NCI-H1436 treated with DMSO at 0.1 percent for 48 hours (cell line): ENCODE measurements around the gene AK3.
"Not testable (repeated sequence)": the region's sequence is repeated elsewhere in the genome, so short reads cannot be mapped to it uniquely, and the experiment has no call there.

Source experiments
- DNase-seq: peaks from one replicate; lab custom pipeline; 2025; lab: John Stamatoyannopoulos, UW

Gene AK3

GRCh38 chr9:4666042-4666699 lies 74.8 kb downstream of the AK3 start, which contains the start of gene SPATA6L:
TSS of gene SPATA6L (minus strand) at chr9:4666480. CDS start at chr9:4666250, 230 bp downstream.
- DNase-seq: no peak

GRCh38 chr9:4665357-4665756 lies 75.6 kb downstream of the AK3 start:
- DNase-seq: no peak

GRCh38 chr9:4663956-4664355 lies 77.0 kb downstream of the AK3 start:
- no peak for DNase-seq

- no peak for DNase-seq
These were observed 77.8 kb downstream of the AK3 start for GRCh38 chr9:4662989-4663792.

GRCh38 chr9:4662108-4662988 lies 78.7 kb downstream of the AK3 start, which contains the start of gene PLPP6:
TSS of gene PLPP6 (plus strand) at chr9:4662294. CDS start at chr9:4662376, 82 bp downstream.
- no peak for DNase-seq

- no peak for DNase-seq
These were observed 79.4 kb downstream of the AK3 start for GRCh38 chr9:4661611-4662010.

- no peak for DNase-seq
These were observed 79.8 kb downstream of the AK3 start for GRCh38 chr9:4661165-4661564.

GRCh38 chr9:4660665-4661064 lies 80.3 kb downstream of the AK3 start:
- DNase-seq: not testable (repeated sequence)
